Measurements from ENCODE around the gene MIA3.
A peak's percentile ranks its signal among the peaks of the same experiment; 100 is the strongest.
"Not testable (repeated sequence)": the region's sequence is repeated elsewhere in the genome, so short reads cannot be mapped to it uniquely, and the experiment has no call there.

Gene MIA3

DNA sequence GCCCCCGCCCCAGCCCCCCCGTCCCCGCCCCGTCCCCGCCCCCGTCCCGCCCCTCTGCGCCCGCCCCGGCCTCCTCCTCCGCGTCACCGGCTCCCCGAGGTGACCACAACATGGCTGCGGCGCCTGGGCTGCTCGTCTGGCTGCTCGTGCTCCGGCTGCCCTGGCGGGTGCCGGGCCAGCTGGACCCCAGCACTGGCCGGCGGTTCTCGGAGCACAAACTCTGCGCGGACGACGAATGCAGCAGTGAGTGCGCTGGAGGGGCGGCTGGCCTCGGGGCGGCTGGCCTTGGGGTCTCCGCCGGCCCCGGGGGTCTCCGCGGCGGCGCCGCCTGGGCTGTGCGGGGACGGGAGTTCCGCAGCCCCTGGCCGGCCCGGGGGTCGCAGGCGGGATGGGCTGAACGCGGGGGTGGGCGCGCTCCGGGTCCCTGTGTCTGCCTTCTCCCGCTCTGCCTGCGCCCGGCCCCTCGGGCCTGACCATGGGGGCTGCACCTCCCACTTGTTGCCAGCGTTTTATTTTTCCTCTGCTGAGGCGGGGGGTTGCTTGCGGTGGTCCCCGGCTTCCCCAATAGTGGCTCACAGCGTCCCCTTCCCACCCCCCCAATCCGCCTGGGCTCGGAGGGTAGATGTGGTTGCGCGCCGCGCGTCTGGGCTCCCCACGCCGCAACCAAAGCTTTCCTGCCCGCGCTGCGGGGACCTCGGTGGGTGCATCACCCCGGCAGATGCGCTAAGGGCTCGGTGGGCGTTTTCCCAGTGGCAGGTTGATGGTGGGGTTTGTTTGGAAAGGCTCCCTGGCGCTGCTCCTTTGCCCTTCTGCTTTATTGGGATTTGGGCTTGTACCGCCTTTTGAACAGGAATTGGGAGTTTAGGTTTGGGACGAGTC lies at the start of gene MIA3:
TSS of gene MIA3 (plus strand) at position 97 of the 879 bp plus-strand sequence. CDS start at position 111, 14 bp downstream.
- FAIRE-seq: no peak

DNA sequence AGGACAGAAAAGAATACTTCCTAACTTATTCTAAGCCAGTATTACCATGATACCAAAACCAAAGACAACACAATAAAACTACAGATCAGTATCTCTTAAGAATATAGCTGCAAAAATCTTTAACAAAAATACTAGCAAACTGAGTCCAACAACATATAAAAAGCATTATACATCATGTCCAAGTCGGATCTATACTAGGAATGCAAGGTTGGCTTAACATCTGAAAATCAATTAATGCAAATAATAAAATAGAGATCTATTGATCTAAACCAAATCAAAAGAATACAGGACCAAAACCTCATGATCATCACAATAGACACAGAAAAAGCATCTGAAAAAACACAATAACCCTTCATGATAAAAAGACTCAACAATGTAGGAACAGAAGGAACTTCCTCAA lies 47.1 kb upstream of the MIA3 start:
- no peak for FAIRE-seq

DNA sequence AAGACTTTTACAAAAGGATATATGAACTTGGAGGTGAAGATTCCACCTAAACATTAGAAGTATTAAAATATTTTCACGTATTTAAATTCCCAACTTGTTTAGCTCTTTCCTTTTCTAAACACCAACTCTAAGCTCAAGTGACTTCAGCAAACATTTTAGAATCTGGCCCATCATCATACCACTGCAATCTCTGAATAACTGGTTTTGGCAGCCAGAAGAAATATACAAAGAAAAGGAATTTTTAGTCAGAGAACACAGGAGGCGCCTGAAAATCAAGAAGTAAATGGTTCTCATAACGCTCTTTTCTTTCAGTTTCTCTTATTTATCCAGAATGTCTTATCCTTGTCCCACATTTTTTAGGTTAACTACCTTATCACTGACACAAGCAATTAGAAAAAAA lies 38.6 kb upstream of the MIA3 start:
- FAIRE-seq: no peak

- no peak for FAIRE-seq
Observed at GRCh38 chr1:222582099-222582774, 35.7 kb upstream of the MIA3 start.

GRCh38 chr1:222583079-222583478 lies 34.8 kb upstream of the MIA3 start:
- no peak for FAIRE-seq

- FAIRE-seq: no peak
Observed at GRCh38 chr1:222586842-222587241, 31.1 kb upstream of the MIA3 start.

DNA sequence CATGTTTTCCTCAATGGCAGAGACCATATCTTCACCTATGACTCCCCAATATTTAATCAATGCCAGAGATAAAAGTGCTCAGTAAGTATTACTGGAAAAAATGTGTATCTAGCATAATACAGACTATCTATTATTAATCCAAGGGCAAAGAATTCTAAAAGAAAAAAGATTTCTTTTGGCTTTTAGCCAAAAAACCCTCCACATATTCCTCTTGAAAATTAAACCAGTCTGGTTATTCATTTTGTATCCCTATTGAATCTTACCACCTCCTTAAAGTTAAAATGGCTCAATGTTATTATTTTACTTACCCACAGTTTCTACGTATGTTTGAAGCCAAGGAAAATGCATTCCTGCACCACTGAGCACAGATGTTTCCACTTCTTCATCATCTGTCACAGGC lies 29.8 kb upstream of the MIA3 start:
- no peak for FAIRE-seq

GRCh38 chr1:222589462-222590302 lies 28.2 kb upstream of the MIA3 start, which contains the start of gene TAF1A:
TAF1A (minus strand) TSS chr1:222589933.
- FAIRE-seq: peak; percentile 54

DNA sequence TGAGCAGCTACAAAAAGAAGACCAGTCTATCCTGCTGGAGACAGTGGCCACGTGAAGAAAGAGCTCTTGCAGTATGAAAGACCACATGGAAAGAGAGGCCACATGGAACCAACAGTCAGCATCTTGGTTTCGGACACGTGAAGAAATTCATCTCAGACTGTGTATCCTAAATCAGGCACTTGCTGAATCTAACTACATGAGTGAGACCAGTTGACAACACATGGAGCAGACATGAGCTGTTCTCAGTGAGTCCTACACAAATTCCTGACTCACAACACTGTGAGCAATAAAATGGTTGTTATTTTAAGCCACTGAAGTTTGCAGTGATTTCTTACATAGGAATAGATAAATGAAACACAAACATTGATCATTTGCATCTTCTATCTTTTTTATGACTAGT lies 25.7 kb upstream of the MIA3 start:
- FAIRE-seq: no peak

GRCh38 chr1:222594789-222595188 lies 23.1 kb upstream of the MIA3 start:
- no peak for FAIRE-seq

DNA sequence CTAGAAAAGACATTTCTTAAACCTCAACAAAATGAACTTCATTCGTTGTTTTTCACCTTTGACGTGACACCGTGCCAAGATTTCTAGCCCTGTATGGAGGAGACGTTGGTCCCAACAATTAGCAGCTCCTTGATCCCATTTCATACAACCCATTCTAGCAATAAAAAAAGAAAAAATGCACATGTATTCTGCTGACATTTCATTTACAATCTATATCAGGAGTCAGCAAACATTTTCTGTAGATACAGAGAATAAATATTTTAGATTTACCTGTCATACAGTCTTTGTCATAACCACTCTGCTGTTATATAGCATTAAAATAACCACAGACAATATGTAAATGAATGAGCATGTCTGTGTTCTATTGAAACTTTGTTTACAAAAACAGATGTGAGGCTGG lies 21.2 kb upstream of the MIA3 start:
- no peak for FAIRE-seq

DNA sequence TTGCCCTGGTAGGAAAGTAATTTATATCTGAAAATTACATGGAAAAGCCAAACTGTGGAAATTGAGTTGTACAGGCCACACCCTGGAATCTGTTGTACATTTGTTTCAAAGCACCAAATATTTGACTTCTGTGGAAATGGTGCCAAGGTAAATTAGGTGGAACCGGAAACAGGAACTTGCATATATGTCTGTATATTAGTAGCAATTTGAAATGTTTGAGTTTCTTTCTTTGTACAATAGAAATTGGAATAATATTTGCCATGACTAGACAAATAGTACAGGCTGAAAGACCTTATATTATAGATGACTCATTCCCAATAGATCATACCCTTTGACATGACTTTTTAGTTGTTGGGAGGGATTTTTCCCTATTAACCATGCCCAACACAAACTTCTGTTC lies 17.6 kb upstream of the MIA3 start:
- FAIRE-seq: no peak

GRCh38 chr1:222601257-222601656 lies 16.6 kb upstream of the MIA3 start:
- FAIRE-seq: no peak

GRCh38 chr1:222606757-222607156 lies 11.1 kb upstream of the MIA3 start:
- FAIRE-seq: no peak

DNA sequence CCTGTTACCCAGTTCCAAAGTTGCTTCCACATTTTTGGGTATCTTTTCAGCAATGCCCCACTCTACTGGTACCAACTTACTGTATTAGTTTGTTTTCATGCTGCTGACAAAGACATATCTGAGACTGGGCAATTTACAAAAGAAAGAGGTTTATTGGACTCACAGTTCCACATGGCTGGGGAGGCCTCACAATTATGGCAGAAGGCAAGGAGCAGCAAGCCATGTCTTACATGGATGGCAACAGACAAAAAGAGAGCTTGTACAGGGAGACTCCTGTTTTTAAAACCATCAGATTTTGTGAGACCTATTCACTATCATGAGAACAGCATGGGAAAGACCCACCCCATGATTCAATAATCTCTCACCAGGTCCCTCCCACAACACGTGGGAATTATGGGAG lies 8.8 kb upstream of the MIA3 start:
- FAIRE-seq: not testable (repeated sequence)

DNA sequence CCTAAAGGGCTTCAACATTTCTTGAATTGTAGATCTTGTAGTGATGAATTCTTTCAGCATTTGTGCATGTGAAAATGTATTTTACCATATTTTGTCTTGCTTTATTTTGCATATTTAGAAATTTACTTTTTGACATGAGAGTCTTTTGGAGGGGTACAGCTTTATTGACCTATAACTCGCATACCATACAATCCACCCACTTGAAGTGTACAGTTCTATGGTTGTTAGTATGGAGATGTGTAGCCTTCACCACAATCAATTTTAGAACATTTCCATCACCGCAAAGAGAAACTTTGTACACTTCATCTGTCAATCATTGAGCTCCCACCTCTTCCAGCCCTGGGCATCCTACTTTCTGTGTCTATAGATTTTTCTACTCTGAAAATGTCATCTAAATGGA lies 7.2 kb upstream of the MIA3 start:
- FAIRE-seq: no peak

DNA sequence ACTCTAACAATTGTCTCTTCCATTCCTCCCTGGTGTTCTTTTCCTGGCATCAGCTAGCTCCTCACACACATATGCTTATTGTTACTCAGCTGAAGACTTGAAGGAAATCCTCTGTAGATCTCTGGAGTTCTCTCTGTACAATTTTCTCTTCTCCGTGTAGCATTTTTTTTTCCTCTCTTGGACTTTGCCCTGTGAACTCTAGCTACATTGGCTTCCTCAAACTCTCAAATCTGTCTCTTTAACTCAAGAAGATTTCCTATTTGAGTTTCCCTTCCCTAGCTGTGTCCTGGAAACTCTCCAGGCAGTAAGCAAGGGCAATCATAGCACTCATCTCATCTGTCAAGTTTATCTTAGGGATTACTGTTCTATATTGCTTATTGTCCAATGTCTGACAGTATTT lies 4.3 kb upstream of the MIA3 start:
- no peak for FAIRE-seq

DNA sequence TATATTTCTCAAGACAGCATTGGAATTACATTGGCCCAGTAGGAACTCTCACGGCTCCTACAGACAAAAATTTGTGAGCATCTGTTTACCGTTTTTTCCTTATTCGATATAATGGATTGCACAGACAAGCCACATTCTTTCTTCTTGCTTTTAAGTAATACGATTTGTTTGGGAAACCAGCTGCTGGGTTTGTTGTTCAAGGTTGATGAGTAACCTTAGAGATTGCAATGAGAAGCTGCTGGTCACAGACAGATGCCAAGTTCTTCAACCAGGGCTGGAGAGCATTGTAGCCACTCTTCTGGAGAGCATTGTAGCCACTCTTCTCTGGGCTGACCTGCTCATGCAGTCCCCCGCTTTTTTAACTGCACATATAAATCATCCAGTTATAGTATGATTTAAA lies 1.4 kb upstream of the MIA3 start:
- no peak for FAIRE-seq

- no peak for FAIRE-seq
Observed at GRCh38 chr1:222617367-222617951, 438 bp upstream of the MIA3 start.

- no peak for FAIRE-seq
Observed at GRCh38 chr1:222618880-222619596, 1.1 kb downstream of the MIA3 start.

DNA sequence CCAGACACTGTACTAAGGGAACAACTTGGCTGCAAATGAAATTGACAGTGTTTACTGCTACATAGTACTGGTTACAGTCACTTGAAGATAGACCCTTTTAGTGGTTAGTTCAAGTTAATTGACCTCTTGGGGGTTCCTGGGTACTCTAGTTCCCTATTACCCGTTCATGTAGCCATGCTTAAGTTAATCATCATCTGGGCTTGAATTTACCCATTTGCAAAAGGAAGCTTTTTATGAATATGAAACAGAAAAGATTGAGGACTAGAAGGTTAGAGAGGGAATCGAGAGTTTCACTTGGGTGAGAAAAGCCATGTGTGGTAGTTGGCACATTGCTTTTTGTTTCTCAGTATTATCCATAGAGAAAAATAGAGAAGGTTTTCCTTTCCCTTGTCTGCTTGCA lies 2.7 kb downstream of the MIA3 start:
- FAIRE-seq: no peak

- no peak for FAIRE-seq
Observed at GRCh38 chr1:222622765-222623164, 4.9 kb downstream of the MIA3 start.
